GM12864 (cell line): ENCODE data around the gene ARMCX4.
A peak's percentile ranks its signal among the peaks of the same experiment; 100 is the strongest.

Experiments used
- DNase-seq: peaks from one replicate; pipeline ENCODE4 v3.0.0-alpha.2; 2011; ENCODE audit warnings: low read depth
- H3K4me3 ChIP-seq: 2 replicates; pipeline ENCODE4 v1.5.1; 2011; ENCODE audit warnings: mild to moderate bottlenecking, low read depth, low read length, control low read depth
- TF ChIP-seq, protein P1 (sequence below): IDR thresholded peaks from 2 replicates; pipeline ENCODE4 v1.5.1; 2011; ENCODE audit warnings: low read depth, mild to moderate bottlenecking, moderate library complexity, low read length, control low read depth, inconsistent platforms; ENCODE audit errors: missing control alignments

ARMCX4 gene

GRCh38 chrX:101462892-101463291 lies 22.4 kb upstream of the ARMCX4 start:
- DNase-seq: no peak
- no peak overlapping the region for H3K4me3 ChIP-seq
- TF ChIP-seq, protein P1, sequence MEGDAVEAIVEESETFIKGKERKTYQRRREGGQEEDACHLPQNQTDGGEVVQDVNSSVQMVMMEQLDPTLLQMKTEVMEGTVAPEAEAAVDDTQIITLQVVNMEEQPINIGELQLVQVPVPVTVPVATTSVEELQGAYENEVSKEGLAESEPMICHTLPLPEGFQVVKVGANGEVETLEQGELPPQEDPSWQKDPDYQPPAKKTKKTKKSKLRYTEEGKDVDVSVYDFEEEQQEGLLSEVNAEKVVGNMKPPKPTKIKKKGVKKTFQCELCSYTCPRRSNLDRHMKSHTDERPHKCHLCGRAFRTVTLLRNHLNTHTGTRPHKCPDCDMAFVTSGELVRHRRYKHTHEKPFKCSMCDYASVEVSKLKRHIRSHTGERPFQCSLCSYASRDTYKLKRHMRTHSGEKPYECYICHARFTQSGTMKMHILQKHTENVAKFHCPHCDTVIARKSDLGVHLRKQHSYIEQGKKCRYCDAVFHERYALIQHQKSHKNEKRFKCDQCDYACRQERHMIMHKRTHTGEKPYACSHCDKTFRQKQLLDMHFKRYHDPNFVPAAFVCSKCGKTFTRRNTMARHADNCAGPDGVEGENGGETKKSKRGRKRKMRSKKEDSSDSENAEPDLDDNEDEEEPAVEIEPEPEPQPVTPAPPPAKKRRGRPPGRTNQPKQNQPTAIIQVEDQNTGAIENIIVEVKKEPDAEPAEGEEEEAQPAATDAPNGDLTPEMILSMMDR: peak; percentile 18

DNA sequence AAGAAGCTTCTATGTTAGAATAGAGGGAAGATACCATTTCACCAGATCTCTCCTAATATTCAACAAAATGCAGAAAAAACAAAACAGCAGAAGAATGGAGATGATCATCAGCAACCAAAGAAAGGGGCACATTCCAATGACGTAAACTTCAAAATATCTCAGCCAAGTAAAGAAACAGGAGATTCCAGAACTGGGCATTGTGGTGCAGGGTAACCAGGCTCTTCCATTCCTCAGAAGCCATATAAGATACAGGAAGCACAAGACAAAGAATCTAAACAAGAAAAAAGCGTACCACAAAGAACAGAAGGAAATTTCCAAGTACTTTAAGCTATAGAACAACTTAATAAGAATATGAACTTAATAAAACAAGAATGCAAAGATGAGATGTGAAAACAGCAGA lies 6.9 kb upstream of the ARMCX4 start:
- DNase-seq: no peak
- TF ChIP-seq, protein P1: no peak
- no peak overlapping the region for H3K4me3 ChIP-seq

DNA sequence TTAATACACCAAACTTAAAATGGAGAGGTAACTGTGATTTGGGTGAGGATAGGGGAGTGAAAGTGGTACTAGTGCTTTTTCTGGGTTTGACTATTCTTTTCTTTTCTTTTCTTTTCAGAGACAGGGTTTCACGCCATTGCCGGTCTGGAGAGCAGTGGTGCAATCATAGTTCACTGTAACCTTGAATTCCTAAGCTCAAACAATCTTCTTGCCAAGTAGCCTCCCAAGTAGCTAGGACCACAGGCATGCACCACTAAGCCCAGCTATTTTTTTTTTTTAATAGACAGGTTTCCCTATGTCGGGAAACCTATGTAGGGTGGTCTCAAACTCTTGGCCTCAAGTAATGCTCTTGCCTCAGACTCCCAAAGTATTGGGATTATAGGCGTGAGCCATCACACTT lies 3.0 kb upstream of the ARMCX4 start:
- no peak overlapping the region for H3K4me3 ChIP-seq
- TF ChIP-seq, protein P1: no peak
- no peak for DNase-seq

- no peak overlapping the region for H3K4me3 ChIP-seq
- TF ChIP-seq, protein P1: no peak
- no peak for DNase-seq
These were observed 1.6 kb upstream of the ARMCX4 start for GRCh38 chrX:101483705-101484104.

DNA sequence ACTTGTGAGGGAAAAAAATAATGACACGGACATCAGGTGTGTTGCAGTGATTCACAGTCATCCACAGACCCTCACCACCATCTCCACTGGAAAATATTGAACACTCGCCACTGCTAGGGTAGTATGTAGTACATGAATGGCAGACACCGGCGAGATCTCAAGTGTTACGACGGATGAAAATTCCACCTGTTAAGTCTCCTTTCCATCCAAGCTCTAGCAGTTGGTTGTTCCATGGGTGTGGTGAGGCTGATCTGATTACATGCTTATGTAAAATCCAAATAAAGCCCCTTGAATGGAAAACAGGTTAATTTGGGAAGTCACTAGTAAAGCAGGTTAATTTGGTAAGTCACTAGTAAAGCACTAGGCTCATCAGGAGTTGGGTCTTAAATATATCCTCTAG lies 1.1 kb upstream of the ARMCX4 start:
- TF ChIP-seq, protein P1: no peak
- no peak for DNase-seq
- H3K4me3 ChIP-seq: no peak overlapping the region

DNA sequence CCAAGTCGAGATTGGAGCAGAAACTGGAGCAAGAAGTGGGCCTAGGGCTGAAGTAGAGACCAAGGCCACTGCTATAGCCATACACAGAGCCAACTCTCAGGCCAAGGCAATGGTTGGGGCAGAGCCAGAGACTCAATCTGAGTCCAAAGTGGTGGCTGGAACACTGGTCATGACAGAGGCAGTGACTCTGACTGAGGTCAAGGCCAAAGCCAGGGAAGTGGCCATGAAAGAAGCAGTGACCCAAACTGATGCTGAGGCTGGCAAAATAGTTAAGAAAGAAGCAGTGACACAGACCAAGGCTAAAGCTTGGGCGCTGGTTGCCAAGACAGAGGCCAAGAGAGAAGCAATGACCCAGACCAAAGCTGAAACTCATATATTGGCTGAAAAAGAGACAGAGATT lies 3.5 kb downstream of the ARMCX4 start:
- TF ChIP-seq, protein P1: no peak

GRCh38 chrX:101491943-101492342 lies 6.7 kb downstream of the ARMCX4 start:
- TF ChIP-seq, protein P1: no peak
- no peak for DNase-seq
- no peak overlapping the region for H3K4me3 ChIP-seq

More for the DNA sequence above, 3.5 kb downstream of the ARMCX4 start:
- no peak overlapping the region for H3K4me3 ChIP-seq
- no peak for DNase-seq
